ENCODE data around the gene USP12. TPM values are rescaled to one million over a fixed set of nuclear protein-coding genes. Genes with fewer than 3 reads are reported as not detected.

Gene USP12
- total RNA-seq, 1 experiment from 2014 or later: 36.2 TPM

DNA sequence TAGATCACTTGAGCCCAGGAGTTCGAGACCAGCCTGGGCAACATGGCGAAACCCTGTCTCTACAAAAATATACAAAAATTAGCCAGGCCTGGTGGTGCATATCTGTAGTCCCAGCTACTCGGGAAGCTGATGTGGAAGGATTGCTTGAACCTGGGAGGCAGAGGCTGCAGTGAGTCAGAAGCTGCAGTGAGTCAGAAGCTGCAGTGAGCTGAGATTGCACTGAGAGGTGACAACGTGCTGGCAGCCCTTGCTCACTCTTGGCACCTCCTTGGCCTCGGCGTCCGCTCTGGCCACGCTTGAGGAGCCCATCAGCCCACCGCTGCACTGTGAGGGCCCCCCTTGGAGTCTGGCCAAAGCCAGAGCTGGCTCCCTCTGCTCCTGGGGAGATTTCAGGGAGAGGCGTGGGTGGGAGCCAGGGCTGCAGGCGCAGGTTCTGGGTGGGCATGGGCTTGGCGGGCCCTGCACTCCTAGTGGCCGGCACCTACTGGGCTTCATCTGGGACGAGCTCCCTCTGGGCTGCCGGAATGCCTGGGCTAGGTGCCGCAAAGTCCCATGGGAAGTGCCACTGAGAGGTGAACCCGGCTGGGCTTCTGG is 40.3 kb upstream of the USP12 start:
- H3K36me3 Mint-ChIP-seq (ENCODE audit: insufficient read depth, unreplicated experiment): no peaks in the 10 kb centered on the region
- no peak overlapping the region for H3K4me3 Mint-ChIP-seq (ENCODE audit: unreplicated experiment)
- TF ChIP-seq, protein P1, sequence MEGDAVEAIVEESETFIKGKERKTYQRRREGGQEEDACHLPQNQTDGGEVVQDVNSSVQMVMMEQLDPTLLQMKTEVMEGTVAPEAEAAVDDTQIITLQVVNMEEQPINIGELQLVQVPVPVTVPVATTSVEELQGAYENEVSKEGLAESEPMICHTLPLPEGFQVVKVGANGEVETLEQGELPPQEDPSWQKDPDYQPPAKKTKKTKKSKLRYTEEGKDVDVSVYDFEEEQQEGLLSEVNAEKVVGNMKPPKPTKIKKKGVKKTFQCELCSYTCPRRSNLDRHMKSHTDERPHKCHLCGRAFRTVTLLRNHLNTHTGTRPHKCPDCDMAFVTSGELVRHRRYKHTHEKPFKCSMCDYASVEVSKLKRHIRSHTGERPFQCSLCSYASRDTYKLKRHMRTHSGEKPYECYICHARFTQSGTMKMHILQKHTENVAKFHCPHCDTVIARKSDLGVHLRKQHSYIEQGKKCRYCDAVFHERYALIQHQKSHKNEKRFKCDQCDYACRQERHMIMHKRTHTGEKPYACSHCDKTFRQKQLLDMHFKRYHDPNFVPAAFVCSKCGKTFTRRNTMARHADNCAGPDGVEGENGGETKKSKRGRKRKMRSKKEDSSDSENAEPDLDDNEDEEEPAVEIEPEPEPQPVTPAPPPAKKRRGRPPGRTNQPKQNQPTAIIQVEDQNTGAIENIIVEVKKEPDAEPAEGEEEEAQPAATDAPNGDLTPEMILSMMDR (IDR thresholded peaks at IDR 0.05; ENCODE audit: insufficient read depth in 1 of 2, low read depth in 1 of 2, low read length in 1 of 2, severe bottlenecking in 1 of 2, unreplicated experiment in 1 of 2): no peak
- H3K9me3 ChIP-seq: peaks cover 7% of the 10 kb centered on the region; the same call in 1 of the 2 replicates
- H3K4me1 ChIP-seq: no peaks in the 10 kb centered on the region
- H3K4me1 Mint-ChIP-seq (ENCODE audit: low read depth, unreplicated experiment): no peaks in the 10 kb centered on the region
- DNase-seq: no peak
- no peak overlapping the region for H3K27ac Mint-ChIP-seq (ENCODE audit: unreplicated experiment)
- CTCF ChIA-PET: no interaction called here
- intact Hi-C loops (cut with micrococcal nuclease; ENCODE audit: unreplicated experiment): no loop called here
- POLR2A ChIA-PET: no interaction called here
- H3K27me3 ChIP-seq (replicated peaks; ENCODE audit: control insufficient read depth, insufficient read depth, low read length): no peaks in the 10 kb centered on the region
- H3K9me3 Mint-ChIP-seq (ENCODE audit: unreplicated experiment): no peaks in the 10 kb centered on the region
- no peaks in the 10 kb centered on the region for H3K36me3 ChIP-seq (ENCODE audit: control insufficient read depth, insufficient read depth, low read length)
- BruUV-seq (replicated peaks): no TSS peak
- H3K4me3 ChIP-seq (ENCODE audit: low read depth, low read length): no peak overlapping the region
- peaks cover 7% of the 10 kb centered on the region for H3K27me3 Mint-ChIP-seq (ENCODE audit: insufficient read depth, unreplicated experiment)

DNA sequence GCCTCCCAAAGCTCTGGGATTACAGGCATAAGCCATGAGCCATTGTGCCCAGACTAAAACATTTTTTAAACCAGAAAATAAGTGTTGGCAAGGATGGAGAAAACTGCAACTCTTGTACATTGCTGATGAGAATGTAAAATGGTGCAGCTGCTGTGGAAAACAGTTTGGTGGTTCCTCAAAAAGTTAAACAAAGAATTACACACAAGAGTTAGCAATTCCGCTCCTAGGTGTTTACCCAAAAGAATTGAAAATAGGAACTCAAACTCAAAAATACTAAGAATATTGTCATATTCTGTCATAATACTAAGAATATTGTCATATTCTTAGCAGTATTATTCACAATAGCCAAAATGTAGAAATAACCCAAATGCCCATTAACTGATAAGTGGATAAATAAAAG is 39.7 kb upstream of the USP12 start:
- Histone ChIP-seq H3K4me1 (no peaks in the 10 kb centered on the region), H3K9me3 (peaks cover 7% of the 10 kb centered on the region; the same call in 1 of the 2 replicates), H3K36me3 (ENCODE audit: control insufficient read depth, insufficient read depth, low read length) (no peaks in the 10 kb centered on the region), H3K27me3 (replicated peaks; ENCODE audit: control insufficient read depth, insufficient read depth, low read length) (no peaks in the 10 kb centered on the region), H3K4me3 (ENCODE audit: low read depth, low read length) (no peak overlapping the region)
- Mint-ChIP-seq H3K36me3 (ENCODE audit: insufficient read depth, unreplicated experiment) (no peaks in the 10 kb centered on the region), H3K4me1 (ENCODE audit: low read depth, unreplicated experiment) (no peaks in the 10 kb centered on the region), H3K27me3 (ENCODE audit: insufficient read depth, unreplicated experiment) (peaks cover 7% of the 10 kb centered on the region), H3K27ac (ENCODE audit: unreplicated experiment) (no peak overlapping the region), H3K4me3 (ENCODE audit: unreplicated experiment) (no peak overlapping the region), H3K9me3 (ENCODE audit: unreplicated experiment) (no peaks in the 10 kb centered on the region)
- no TSS peak for BruUV-seq (replicated peaks)
- intact Hi-C loops (cut with micrococcal nuclease; ENCODE audit: unreplicated experiment): no loop called here
- CTCF ChIA-PET: no interaction called here
- DNase-seq: no peak
- POLR2A ChIA-PET: no interaction called here
- TF ChIP-seq, protein P1 (IDR thresholded peaks at IDR 0.05; ENCODE audit: insufficient read depth in 1 of 2, low read depth in 1 of 2, low read length in 1 of 2, severe bottlenecking in 1 of 2, unreplicated experiment in 1 of 2): no peak

DNA sequence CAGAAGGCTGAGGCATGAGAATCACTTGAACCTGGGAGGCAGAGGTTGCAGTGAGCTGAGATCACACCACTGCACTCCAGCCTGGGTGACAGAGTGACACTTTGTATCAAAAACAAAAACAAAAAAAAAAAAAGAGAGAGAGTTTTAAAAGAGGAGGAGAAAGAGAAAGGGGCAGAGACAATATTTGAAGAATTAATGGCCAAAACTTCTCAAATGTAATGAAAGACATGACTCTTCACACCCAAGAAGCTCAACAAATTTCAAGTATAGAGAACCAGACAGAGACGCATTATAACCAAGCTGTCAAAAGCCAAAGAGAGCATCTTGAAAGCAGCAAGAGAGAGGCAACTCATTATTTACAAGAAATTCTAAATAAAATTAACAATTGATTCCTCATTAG is 36.9 kb upstream of the USP12 start:
- ChIA-PET CTCF (interaction anchor here (0.6 kb wide), 1 partner anchor 21 kb away, joined by 6 read pairs; no protein-coding TSS in a partner anchor), POLR2A (no interaction called here)
- H3K36me3 Mint-ChIP-seq (ENCODE audit: insufficient read depth, unreplicated experiment): no peaks in the 10 kb centered on the region
- no peaks in the 10 kb centered on the region for H3K9me3 Mint-ChIP-seq (ENCODE audit: unreplicated experiment)
- H3K27me3 ChIP-seq (replicated peaks; ENCODE audit: control insufficient read depth, insufficient read depth, low read length): no peaks in the 10 kb centered on the region
- no peaks in the 10 kb centered on the region for H3K4me1 ChIP-seq
- TF ChIP-seq, protein P1 (IDR thresholded peaks at IDR 0.05; ENCODE audit: insufficient read depth in 1 of 2, low read depth in 1 of 2, low read length in 1 of 2, severe bottlenecking in 1 of 2, unreplicated experiment in 1 of 2): no peak
- H3K4me1 Mint-ChIP-seq (ENCODE audit: low read depth, unreplicated experiment): no peaks in the 10 kb centered on the region
- intact Hi-C loops (cut with micrococcal nuclease; ENCODE audit: unreplicated experiment): loop anchor here (10.0 kb wide), 1 partner anchor 146 kb away; no protein-coding TSS in a partner anchor
- no peaks in the 10 kb centered on the region for H3K36me3 ChIP-seq (ENCODE audit: control insufficient read depth, insufficient read depth, low read length)
- peaks cover 7% of the 10 kb centered on the region for H3K27me3 Mint-ChIP-seq (ENCODE audit: insufficient read depth, unreplicated experiment)
- no peak overlapping the region for H3K27ac Mint-ChIP-seq (ENCODE audit: unreplicated experiment)
- no peak overlapping the region for H3K4me3 ChIP-seq (ENCODE audit: low read depth, low read length)
- no peak overlapping the region for H3K4me3 Mint-ChIP-seq (ENCODE audit: unreplicated experiment)
- peaks cover 7% of the 10 kb centered on the region; the same call in 1 of the 2 replicates for H3K9me3 ChIP-seq
- DNase-seq: no peak
- no TSS peak for BruUV-seq (replicated peaks)
